ENCODE data around the gene CDK18. TPM values are rescaled to one million over a fixed set of nuclear protein-coding genes. Genes with fewer than 3 reads are reported as not detected.

The CDK18 gene
- total RNA-seq, 1 donor from 2014 or later = 3.0 TPM

DNA sequence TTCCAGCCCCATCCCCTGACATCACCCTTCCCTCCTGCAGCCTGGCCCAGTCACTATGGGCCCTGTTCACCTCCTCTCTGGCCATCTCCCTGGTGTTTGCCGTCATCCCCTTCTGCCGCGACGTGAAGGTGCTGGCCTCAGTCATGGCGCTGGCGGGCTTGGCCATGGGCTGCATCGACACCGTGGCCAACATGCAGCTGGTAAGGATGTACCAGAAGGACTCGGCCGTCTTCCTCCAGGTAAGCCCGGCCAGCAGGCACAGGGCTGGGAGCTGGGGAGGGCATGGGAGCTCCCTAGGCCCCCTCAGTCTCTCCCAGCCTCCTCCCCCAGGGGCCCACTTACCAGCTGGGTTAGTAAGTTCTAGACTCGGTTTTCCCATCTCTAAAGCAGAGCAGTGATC lies 75.2 kb downstream of the CDK18 start:
- H3K27ac Mint-ChIP-seq (ENCODE audit: unreplicated experiment) = no peak overlapping the region
- no peaks in the 10 kb centered on the region for H3K9me3 Mint-ChIP-seq (ENCODE audit: unreplicated experiment)
- no peaks in the 10 kb centered on the region for H3K36me3 Mint-ChIP-seq (ENCODE audit: unreplicated experiment)
- no peak for DNase-seq (ENCODE audit: extremely low spot score, unreplicated experiment)
- H3K27me3 Mint-ChIP-seq (ENCODE audit: unreplicated experiment) = peaks cover 54% of the 10 kb centered on the region
- peaks cover 4% of the 10 kb centered on the region for H3K4me1 Mint-ChIP-seq (ENCODE audit: unreplicated experiment)
- TF ChIP-seq, protein P1, sequence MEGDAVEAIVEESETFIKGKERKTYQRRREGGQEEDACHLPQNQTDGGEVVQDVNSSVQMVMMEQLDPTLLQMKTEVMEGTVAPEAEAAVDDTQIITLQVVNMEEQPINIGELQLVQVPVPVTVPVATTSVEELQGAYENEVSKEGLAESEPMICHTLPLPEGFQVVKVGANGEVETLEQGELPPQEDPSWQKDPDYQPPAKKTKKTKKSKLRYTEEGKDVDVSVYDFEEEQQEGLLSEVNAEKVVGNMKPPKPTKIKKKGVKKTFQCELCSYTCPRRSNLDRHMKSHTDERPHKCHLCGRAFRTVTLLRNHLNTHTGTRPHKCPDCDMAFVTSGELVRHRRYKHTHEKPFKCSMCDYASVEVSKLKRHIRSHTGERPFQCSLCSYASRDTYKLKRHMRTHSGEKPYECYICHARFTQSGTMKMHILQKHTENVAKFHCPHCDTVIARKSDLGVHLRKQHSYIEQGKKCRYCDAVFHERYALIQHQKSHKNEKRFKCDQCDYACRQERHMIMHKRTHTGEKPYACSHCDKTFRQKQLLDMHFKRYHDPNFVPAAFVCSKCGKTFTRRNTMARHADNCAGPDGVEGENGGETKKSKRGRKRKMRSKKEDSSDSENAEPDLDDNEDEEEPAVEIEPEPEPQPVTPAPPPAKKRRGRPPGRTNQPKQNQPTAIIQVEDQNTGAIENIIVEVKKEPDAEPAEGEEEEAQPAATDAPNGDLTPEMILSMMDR (IDR thresholded peaks at IDR 0.05) = no peak
- H3K4me3 Mint-ChIP-seq (ENCODE audit: unreplicated experiment) = no peak overlapping the region

DNA sequence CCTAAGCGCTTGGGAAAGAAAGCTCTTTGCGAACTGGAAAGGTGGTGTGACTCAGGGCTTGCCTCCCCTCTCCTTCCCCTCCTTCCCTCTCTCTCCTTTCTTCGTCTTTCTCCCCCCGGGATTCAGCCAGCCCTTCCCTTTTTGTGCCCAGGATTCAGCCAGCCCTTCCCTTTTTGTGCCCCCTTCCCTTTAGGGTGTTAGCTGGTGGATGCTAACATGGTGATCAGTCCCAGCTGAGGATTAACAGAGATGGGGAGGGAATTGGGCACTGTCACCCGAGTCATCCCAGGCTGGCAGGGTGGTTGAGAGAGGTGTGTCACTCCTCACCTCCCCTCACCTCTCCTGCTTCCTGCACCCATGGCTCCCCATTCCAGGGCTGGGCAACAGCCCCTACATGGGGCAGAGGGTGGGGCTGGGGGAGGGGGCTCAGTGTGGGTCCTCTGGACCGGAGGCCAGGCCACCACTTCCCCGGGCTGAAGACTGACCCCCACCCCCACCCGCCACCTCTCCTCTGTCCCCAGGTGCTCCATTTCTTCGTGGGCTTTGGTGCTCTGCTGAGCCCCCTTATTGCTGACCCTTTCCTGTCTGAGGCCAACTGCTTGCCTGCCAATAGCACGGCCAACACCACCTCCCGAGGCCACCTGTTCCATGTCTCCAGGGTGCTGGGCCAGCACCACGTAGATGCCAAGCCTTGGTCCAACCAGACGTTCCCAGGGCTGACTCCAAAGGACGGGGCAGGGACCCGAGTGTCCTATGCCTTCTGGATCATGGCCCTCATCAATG lies 75.9 kb downstream of the CDK18 start:
- no peak for DNase-seq (ENCODE audit: extremely low spot score, unreplicated experiment)
- TF ChIP-seq, protein P1 (IDR thresholded peaks at IDR 0.05) = no peak
- Mint-ChIP-seq H3K36me3 (ENCODE audit: unreplicated experiment) (no peaks in the 10 kb centered on the region), H3K27ac (ENCODE audit: unreplicated experiment) (no peak overlapping the region), H3K27me3 (ENCODE audit: unreplicated experiment) (peaks cover 50% of the 10 kb centered on the region), H3K9me3 (ENCODE audit: unreplicated experiment) (no peaks in the 10 kb centered on the region), H3K4me3 (ENCODE audit: unreplicated experiment) (no peak overlapping the region), H3K4me1 (ENCODE audit: unreplicated experiment) (peaks cover 4% of the 10 kb centered on the region)

- H3K4me3 Mint-ChIP-seq (ENCODE audit: unreplicated experiment) = no peak overlapping the region
Measured at GRCh38 chr1:205580923-205581180, 76.4 kb downstream of the CDK18 start.

DNA sequence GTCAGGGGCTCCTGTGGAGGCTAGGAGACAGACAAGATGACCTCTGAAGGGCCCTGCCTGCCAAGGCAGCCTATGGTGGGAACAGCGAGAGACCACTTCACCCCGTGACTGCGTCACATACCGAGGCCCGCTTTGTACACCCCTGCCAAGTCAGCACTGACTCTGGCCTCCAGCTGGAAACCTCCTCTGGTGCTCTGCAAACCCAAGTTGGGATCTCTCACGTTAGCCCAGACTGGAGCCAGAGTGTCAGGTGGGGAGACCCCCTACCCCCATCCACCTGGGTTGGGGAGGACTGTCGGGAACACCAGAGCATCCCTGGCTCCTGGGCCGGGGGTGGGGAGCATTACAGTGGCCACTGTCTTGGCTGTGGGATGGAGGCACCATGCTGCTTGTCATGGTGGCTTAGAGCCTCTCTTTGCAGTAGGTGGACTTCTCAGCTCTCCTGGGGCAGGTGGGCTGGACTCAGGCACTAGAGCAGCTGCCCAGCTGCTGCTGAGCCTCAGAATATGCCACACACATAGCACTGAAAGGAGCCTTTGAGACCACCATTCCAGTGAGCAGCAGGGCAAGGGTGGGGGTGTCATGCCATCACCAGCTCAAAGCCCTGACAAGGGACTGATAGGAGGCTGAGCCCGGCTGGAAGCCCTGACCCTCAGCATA lies 77.0 kb downstream of the CDK18 start:
- no peak overlapping the region for H3K4me3 Mint-ChIP-seq (ENCODE audit: unreplicated experiment)
- H3K27me3 Mint-ChIP-seq (ENCODE audit: unreplicated experiment) = peaks cover 50% of the 10 kb centered on the region

More at GRCh38 chr1:205580923-205581180, 76.4 kb downstream of the CDK18 start:
- H3K36me3 Mint-ChIP-seq (ENCODE audit: unreplicated experiment) = no peaks in the 10 kb centered on the region
- peaks cover 4% of the 10 kb centered on the region for H3K4me1 Mint-ChIP-seq (ENCODE audit: unreplicated experiment)
- no peaks in the 10 kb centered on the region for H3K9me3 Mint-ChIP-seq (ENCODE audit: unreplicated experiment)
- TF ChIP-seq, protein P1 (IDR thresholded peaks at IDR 0.05) = no peak
- no peak for DNase-seq (ENCODE audit: extremely low spot score, unreplicated experiment)
- H3K27me3 Mint-ChIP-seq (ENCODE audit: unreplicated experiment) = peaks cover 50% of the 10 kb centered on the region
- H3K27ac Mint-ChIP-seq (ENCODE audit: unreplicated experiment) = no peak overlapping the region

GRCh38 chr1:205582046-205582445 lies 77.6 kb downstream of the CDK18 start:
- Mint-ChIP-seq H3K27ac (ENCODE audit: unreplicated experiment) (no peak overlapping the region), H3K9me3 (ENCODE audit: unreplicated experiment) (no peaks in the 10 kb centered on the region), H3K27me3 (ENCODE audit: unreplicated experiment) (peaks cover 44% of the 10 kb centered on the region), H3K4me3 (ENCODE audit: unreplicated experiment) (no peak overlapping the region), H3K36me3 (ENCODE audit: unreplicated experiment) (no peaks in the 10 kb centered on the region), H3K4me1 (ENCODE audit: unreplicated experiment) (peaks cover 4% of the 10 kb centered on the region)
- DNase-seq (ENCODE audit: extremely low spot score, unreplicated experiment) = no peak
- TF ChIP-seq, protein P1 (IDR thresholded peaks at IDR 0.05) = no peak

More for the DNA sequence above, 77.0 kb downstream of the CDK18 start:
- Mint-ChIP-seq H3K36me3 (ENCODE audit: unreplicated experiment) (no peaks in the 10 kb centered on the region), H3K4me1 (ENCODE audit: unreplicated experiment) (peaks cover 4% of the 10 kb centered on the region), H3K27ac (ENCODE audit: unreplicated experiment) (no peak overlapping the region), H3K9me3 (ENCODE audit: unreplicated experiment) (no peaks in the 10 kb centered on the region)
- no peak for DNase-seq (ENCODE audit: extremely low spot score, unreplicated experiment)
- TF ChIP-seq, protein P1 (IDR thresholded peaks at IDR 0.05) = no peak

Measured in osteocyte (in vitro differentiated cells).